DND-41 (cell line): ENCODE results near the gene CDT1.
A peak's percentile ranks its signal among the peaks of the same experiment; 100 is the strongest.

ENCODE experiments used
- ATAC-seq: fragments of 200-7000 bp; cut with Tn5 transposase; 3 replicates; pipeline ENCODE4 v1.9.1; 2021; ENCODE audit warnings: low read depth; ENCODE audit not compliant: insufficient read depth
- DNase-seq: peaks from one replicate; pipeline ENCODE4 v3.0.0-alpha.2; 2020
- H2AFZ ChIP-seq: 2 replicates; pipeline ENCODE4 v1.6.0; 2012; ENCODE audit warnings: low read depth, low read length
- H3K27ac ChIP-seq: 2 replicates; pipeline ENCODE4 v1.5.1; 2012; ENCODE audit warnings: low read length, inconsistent platforms
- H3K27me3 ChIP-seq: fragments of 200-600 bp; sonication (generic); 2 replicates; pipeline ENCODE4 v1.6.0; 2012; ENCODE audit warnings: low read length, mild to moderate bottlenecking, inconsistent platforms; ENCODE audit not compliant: insufficient read depth, poor library complexity
- H3K36me3 ChIP-seq: 2 replicates; pipeline ENCODE4 v1.5.1; 2012; ENCODE audit warnings: low read length, inconsistent platforms; ENCODE audit not compliant: insufficient read depth
- H3K4me1 ChIP-seq: 2 replicates; pipeline ENCODE4 v1.5.1; 2012; ENCODE audit warnings: mild to moderate bottlenecking, low read length; ENCODE audit not compliant: insufficient read depth
- H3K4me2 ChIP-seq: 2 replicates; pipeline ENCODE4 v1.6.0; 2012; ENCODE audit warnings: mild to moderate bottlenecking, moderate library complexity, low read length, inconsistent platforms; ENCODE audit not compliant: insufficient read depth
- H3K4me3 ChIP-seq, 2 experiments: fragments of 200-600 bp in 1 of 2; shearing (Covaris generic) in 1 of 2; 2 replicates each; pipeline ENCODE4 v1.5.1; 2012 to 2016; ENCODE audit warnings: inconsistent platforms in 2 of 2, low read length in 2 of 2, mild to moderate bottlenecking in 2 of 2, low read depth in 1 of 2, moderate library complexity in 1 of 2
- H3K79me2 ChIP-seq: 2 replicates; pipeline ENCODE4 v1.6.0; 2012; ENCODE audit warnings: low read length, inconsistent platforms; ENCODE audit not compliant: insufficient read depth
- H3K9ac ChIP-seq: 2 replicates; pipeline ENCODE4 v1.6.0; 2012; ENCODE audit warnings: low read depth, mild to moderate bottlenecking, inconsistent platforms, low read length, moderate library complexity
- H3K9me3 ChIP-seq: 2 replicates; pipeline ENCODE4 v1.5.1; 2012; ENCODE audit warnings: low read length, moderate library complexity, mild to moderate bottlenecking, inconsistent platforms; ENCODE audit not compliant: insufficient read depth, severe bottlenecking
- H4K20me1 ChIP-seq: 2 replicates; pipeline ENCODE4 v1.6.0; 2012; ENCODE audit warnings: low read length; ENCODE audit not compliant: insufficient read depth
- EZH2 ChIP-seq: IDR thresholded peaks from 3 replicates; pipeline ENCODE4 v1.6.1; 2012; ENCODE audit warnings: borderline replicate concordance, low read depth, mild to moderate bottlenecking, moderate library complexity, low read length, inconsistent platforms; ENCODE audit not compliant: severe bottlenecking
- TF ChIP-seq, protein P1 (sequence below): IDR thresholded peaks from 2 replicates; pipeline ENCODE4 v1.5.1; 2012; ENCODE audit warnings: borderline replicate concordance, low read length, moderate library complexity, mild to moderate bottlenecking; ENCODE audit not compliant: poor library complexity, severe bottlenecking; ENCODE audit errors: extremely low read depth

Gene CDT1

DNA sequence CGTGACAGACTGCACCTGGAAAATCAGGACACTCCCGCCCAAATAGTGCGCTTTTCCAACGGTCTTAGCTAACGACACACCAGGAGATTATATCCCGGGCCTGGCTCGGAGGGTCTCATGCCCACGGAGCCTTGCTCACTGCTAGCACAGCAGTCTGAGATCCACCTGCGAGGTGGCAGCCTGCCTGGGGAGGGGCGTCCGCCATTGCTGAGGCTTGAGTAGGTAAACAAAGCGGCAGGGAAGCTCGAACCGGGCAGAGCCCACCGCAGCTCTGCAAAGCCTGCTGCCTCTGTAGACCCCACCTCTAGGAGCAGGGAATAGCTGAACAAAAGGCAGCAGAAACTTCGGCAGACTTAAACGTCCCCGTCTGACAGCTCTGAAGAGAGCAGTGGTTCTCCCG, 48.0 kb downstream of the CDT1 start:
- DNase-seq (no peak), ATAC-seq (no peak)
- 0 out of 2 replicates have a peak, but pooled peaks cover 5% of the 10 kb centered on the region for H3K36me3 ChIP-seq
- no peaks in the 10 kb centered on the region for H3K27me3 ChIP-seq
- peaks cover 14% of the 10 kb centered on the region for H4K20me1 ChIP-seq
- no peak overlapping the region for H3K4me3 ChIP-seq
- H3K9me3 ChIP-seq, result no peaks in the 10 kb centered on the region
- peaks cover 5% of the 10 kb centered on the region; the same call in 1 of the 2 replicates for H3K79me2 ChIP-seq
- no peak overlapping the region for H3K9ac ChIP-seq
- H2AFZ ChIP-seq, result no peak overlapping the region
- H3K4me2 ChIP-seq, result no peak overlapping the region
- H3K4me1 ChIP-seq, result peaks cover 9% of the 10 kb centered on the region
- TF ChIP-seq, protein P1, sequence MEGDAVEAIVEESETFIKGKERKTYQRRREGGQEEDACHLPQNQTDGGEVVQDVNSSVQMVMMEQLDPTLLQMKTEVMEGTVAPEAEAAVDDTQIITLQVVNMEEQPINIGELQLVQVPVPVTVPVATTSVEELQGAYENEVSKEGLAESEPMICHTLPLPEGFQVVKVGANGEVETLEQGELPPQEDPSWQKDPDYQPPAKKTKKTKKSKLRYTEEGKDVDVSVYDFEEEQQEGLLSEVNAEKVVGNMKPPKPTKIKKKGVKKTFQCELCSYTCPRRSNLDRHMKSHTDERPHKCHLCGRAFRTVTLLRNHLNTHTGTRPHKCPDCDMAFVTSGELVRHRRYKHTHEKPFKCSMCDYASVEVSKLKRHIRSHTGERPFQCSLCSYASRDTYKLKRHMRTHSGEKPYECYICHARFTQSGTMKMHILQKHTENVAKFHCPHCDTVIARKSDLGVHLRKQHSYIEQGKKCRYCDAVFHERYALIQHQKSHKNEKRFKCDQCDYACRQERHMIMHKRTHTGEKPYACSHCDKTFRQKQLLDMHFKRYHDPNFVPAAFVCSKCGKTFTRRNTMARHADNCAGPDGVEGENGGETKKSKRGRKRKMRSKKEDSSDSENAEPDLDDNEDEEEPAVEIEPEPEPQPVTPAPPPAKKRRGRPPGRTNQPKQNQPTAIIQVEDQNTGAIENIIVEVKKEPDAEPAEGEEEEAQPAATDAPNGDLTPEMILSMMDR, result no peak
- TF ChIP-seq EZH2, result no peak
- H3K27ac ChIP-seq, result no peak overlapping the region

DNA sequence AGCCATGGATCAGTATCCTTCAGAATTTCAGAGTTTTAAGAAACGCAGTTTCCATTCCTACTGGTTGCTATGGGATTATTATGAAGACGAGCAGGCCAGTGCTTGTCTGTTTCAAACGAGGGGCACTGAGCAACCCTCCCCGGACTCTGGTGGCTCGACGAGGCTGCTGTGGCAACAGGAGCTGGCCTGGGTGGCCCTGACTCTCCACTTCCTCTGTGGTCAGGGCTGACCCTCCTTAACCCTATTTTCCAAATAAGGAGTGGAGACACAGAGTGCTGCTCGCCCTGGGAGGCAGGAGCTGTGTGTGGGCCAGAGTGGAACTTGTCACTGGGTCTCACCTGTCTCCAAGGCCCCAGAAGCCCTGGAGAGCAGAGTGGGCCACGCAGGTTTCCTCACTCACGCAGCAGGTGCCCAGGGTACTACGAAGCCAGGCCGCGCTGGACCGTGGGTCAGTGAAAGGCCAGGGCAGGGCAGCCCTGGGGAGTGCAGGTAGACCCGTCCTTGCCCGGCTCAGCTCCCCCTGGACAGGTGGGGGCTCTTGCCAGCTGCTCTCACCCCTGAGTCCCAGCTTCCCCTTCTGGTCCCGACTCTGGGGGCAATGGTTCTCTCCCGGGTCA, 49.8 kb downstream of the CDT1 start:
- H3K4me1 ChIP-seq, result peaks cover 18% of the 10 kb centered on the region
- H2AFZ ChIP-seq, result no peak overlapping the region
- no peak overlapping the region for H3K27ac ChIP-seq
- peaks cover 19% of the 10 kb centered on the region for H3K79me2 ChIP-seq
- no peak overlapping the region for H3K4me3 ChIP-seq
- DNase-seq, result no peak
- no peak for ATAC-seq
- H3K4me2 ChIP-seq, result no peak overlapping the region
- no peak overlapping the region for H3K9ac ChIP-seq
- H3K9me3 ChIP-seq, result no peaks in the 10 kb centered on the region
- TF ChIP-seq, protein P1, result no peak
- TF ChIP-seq EZH2, result no peak
- no peaks in the 10 kb centered on the region for H3K27me3 ChIP-seq
- peaks cover 6% of the 10 kb centered on the region; the same call in 1 of the 2 replicates for H3K36me3 ChIP-seq
- peaks cover 14% of the 10 kb centered on the region for H4K20me1 ChIP-seq

DNA sequence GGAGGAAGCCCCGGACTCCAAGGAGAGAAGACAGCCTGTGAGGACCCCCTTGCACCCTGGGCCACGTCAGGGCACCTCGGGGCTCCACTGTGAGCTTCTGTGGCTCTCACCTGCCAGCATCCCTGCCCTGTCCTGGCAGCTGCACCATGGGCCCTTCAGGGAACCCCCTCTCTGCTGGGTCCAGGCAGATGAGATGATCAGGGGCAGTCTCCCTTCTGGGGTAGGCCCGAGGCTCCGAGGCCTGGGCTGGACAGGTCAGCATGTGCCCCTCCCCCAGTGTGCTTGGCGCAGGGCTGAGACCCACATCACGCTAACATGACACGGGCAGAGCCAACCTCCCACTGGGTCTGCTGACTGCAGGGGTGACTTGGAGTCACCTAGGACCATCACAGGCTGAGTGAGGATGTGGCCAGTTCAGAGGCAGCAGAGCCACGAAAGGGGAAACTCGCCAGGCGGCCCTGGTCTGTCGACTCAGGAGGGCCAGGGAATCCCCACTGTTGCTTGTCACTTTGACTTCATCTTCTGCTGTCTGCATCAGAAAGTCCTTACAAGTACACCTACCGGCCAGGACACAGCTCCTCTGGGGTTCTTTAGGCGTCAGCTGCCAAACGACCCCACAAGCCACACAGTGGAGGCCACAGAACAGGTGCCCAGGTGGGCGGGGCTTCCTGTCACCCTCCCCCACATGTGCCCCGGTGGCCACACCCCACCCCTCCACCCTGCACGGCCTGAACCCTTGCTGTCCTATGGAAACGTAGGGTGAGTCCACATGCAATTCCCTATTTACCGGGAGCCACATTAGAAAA, 50.9 kb downstream of the CDT1 start:
- Histone ChIP-seq H3K4me1 (peaks cover 24% of the 10 kb centered on the region), H2AFZ (no peak overlapping the region), H3K9ac (no peak overlapping the region), H3K9me3 (no peaks in the 10 kb centered on the region), H3K4me3 (no peak overlapping the region), H3K27me3 (no peaks in the 10 kb centered on the region), H3K27ac (no peak overlapping the region), H3K79me2 (peaks cover 24% of the 10 kb centered on the region), H3K36me3 (peaks cover 16% of the 10 kb centered on the region), H4K20me1 (peaks cover 14% of the 10 kb centered on the region), H3K4me2 (no peak overlapping the region)
- TF ChIP-seq EZH2, result no peak
- TF ChIP-seq, protein P1, result no peak
- ATAC-seq (no peak), DNase-seq (peak; percentile 29)
